GM19463 (cell line): ENCODE data around the gene C2orf74.
"Not testable (repeated sequence)": the region's sequence is repeated elsewhere in the genome, so short reads cannot be mapped to it uniquely, and the experiment has no call there.

Source experiments
- ATAC-seq: cut with Tn5 transposase; IDR thresholded peaks from one replicate; pipeline ENCODE4 v1.9.1; 2021; ENCODE audit warnings: mild to moderate bottlenecking, moderate library complexity; ENCODE audit not compliant: unreplicated experiment

Gene C2orf74

GRCh38 chr2:61161888-61162287 lies at the start of gene C2orf74:
Gene C2orf74, plus strand, starts transcription at chr2:61162188. Its CDS starts 327 bp downstream, at chr2:61162515.
- ATAC-seq = no peak

GRCh38 chr2:61114147-61114546 lies 47.8 kb upstream of the C2orf74 start:
- ATAC-seq = no peak

- no peak for ATAC-seq
These were observed 45.7 kb upstream of the C2orf74 start for GRCh38 chr2:61116302-61116701.

- ATAC-seq = peak; percentile 79
These were observed 44.5 kb upstream of the C2orf74 start for GRCh38 chr2:61117534-61117933.

GRCh38 chr2:61125123-61125710 lies 36.8 kb upstream of the C2orf74 start:
- no peak for ATAC-seq

- no peak for ATAC-seq
These were observed 36.2 kb upstream of the C2orf74 start for GRCh38 chr2:61125798-61126197.

GRCh38 chr2:61128122-61128521 lies 33.9 kb upstream of the C2orf74 start:
- ATAC-seq = not testable (repeated sequence)

- no peak for ATAC-seq
These were observed 27.8 kb upstream of the C2orf74 start for GRCh38 chr2:61134141-61134540.

GRCh38 chr2:61135510-61135909 lies 26.5 kb upstream of the C2orf74 start:
- no peak for ATAC-seq

GRCh38 chr2:61138859-61139258 lies 23.1 kb upstream of the C2orf74 start:
- ATAC-seq = no peak

GRCh38 chr2:61141151-61141550 lies 20.8 kb upstream of the C2orf74 start:
- no peak for ATAC-seq

GRCh38 chr2:61144697-61145268 lies 17.2 kb upstream of the C2orf74 start:
- ATAC-seq = peak; percentile 93

- no peak for ATAC-seq
These were observed 16.0 kb upstream of the C2orf74 start for GRCh38 chr2:61145990-61146389.

GRCh38 chr2:61148091-61148490 lies 13.9 kb upstream of the C2orf74 start:
- ATAC-seq = not testable (repeated sequence)

- ATAC-seq = no peak
These were observed 12.9 kb upstream of the C2orf74 start for GRCh38 chr2:61149074-61149473.

GRCh38 chr2:61151436-61151835 lies 10.6 kb upstream of the C2orf74 start:
- ATAC-seq = no peak

GRCh38 chr2:61157371-61158003 lies 4.5 kb upstream of the C2orf74 start:
- ATAC-seq = no peak

- no peak for ATAC-seq
These were observed 3.5 kb upstream of the C2orf74 start for GRCh38 chr2:61158356-61158955.

- ATAC-seq = no peak
These were observed 733 bp downstream of the C2orf74 start for GRCh38 chr2:61162721-61163120.

GRCh38 chr2:61165082-61165481 lies 3.1 kb downstream of the C2orf74 start:
- not testable (repeated sequence) for ATAC-seq

- no peak for ATAC-seq
These were observed 4.0 kb downstream of the C2orf74 start for GRCh38 chr2:61165946-61166345.

GRCh38 chr2:61167579-61167978 lies 5.6 kb downstream of the C2orf74 start:
- ATAC-seq = no peak
